GM19438 (cell line): Measurements from ENCODE around the gene POM121L2.
"Not testable (repeated sequence)": the region's sequence is repeated elsewhere in the genome, so short reads cannot be mapped to it uniquely, and the experiment has no call there.

Source experiments
- ATAC-seq: cut with Tn5 transposase; IDR thresholded peaks from one replicate; pipeline ENCODE4 v1.9.1; 2021; ENCODE audit warnings: low read depth; ENCODE audit not compliant: unreplicated experiment

Gene POM121L2

DNA sequence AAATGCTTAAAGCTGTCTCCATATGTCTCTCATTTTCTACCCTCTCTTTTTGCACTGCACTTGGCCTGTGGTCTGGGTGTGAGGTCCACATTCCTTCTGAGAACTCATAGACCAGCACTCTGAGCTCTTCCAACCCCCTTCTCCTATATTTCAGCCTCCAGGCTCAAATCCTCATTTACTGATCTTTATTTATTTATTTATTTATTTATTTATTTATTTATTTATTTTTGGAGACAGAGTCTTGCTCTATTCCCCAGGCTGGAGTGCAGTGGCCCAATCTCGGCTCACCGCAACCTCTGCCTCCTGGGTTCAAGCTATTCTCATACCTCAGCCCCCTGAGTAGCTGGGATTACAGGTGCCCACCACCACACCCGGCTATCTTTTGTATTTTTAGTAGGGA is 45.1 kb downstream of the POM121L2 start:
- ATAC-seq = not testable (repeated sequence)

DNA sequence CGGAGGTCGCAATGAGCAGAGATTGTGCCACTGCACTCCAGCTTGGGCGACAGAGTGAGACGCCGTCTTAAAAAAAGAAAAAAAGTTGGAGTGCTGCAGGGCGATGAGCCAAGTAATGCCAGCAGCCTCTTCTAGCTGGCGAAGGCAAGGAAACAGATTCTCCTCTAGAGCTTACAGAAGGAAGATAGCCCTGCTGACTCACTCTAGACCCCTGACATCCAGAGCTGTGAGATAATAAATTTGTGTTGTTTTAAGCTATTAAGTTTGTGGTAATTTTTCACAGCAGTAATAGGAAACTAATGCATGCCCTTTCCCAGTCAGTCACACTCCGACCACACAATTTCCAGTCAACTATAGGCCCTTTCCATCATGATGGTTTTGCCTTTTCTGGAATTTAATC is 48.2 kb downstream of the POM121L2 start:
- no peak for ATAC-seq

DNA sequence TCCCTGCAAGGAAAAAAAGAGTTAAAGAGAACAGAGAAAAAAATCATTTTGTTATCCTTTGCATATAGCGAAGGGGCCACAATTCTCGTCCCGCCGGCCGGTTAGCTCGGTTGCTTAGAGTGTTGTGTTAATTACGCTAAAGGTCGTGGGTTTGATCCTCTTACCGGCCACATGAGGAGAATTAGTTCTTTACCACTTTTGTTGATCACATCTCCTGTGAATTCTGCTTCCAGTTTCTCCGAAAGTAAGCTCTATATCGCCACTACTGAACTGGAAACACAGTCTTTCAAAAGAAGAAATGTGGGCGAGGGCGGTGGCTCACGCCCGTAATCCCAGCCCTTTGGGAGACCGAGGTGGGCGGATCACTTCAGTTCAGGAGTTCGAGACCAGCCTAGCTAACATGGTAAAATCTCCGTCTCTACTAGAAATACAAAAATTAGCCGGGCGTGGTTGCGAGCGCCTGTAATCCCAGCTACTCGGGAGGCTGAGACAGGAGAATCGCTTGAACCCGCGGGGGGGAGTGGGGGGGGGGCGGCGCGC is 51.2 kb downstream of the POM121L2 start:
- no peak for ATAC-seq

DNA sequence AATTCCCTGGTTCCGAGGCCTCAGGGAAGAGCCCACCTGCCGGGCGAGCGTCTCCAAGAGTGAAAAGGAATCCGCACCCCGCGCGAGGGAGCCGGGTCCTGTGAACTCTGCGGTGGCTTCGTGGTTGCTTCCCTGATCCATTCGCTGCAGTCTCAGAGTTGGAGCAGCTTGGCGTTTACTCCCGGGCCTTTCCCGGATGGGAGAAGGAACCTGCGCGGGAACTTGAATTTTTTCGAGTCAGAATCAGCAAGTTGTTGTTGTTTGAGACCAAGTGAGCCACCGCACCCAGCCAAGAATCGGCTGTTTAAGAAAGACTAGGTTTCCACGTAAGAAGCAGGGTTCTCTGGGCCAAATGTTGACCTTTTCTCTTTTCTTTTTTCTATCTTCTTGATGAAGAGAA is 51.7 kb downstream of the POM121L2 start:
- no peak for ATAC-seq
